ENCODE results near the gene ATOH8. TPM values are rescaled to one million over a fixed set of nuclear protein-coding genes. Genes with fewer than 3 reads are reported as not detected.
"Not testable (repeated sequence)": the region's sequence is repeated elsewhere in the genome, so short reads cannot be mapped to it uniquely, and the experiment has no call there.

ATOH8 gene
- polyA plus RNA-seq, 2 of the 4 experiments (the other 2 are of a cell fraction), result 1.8 to 20.0 TPM

DNA sequence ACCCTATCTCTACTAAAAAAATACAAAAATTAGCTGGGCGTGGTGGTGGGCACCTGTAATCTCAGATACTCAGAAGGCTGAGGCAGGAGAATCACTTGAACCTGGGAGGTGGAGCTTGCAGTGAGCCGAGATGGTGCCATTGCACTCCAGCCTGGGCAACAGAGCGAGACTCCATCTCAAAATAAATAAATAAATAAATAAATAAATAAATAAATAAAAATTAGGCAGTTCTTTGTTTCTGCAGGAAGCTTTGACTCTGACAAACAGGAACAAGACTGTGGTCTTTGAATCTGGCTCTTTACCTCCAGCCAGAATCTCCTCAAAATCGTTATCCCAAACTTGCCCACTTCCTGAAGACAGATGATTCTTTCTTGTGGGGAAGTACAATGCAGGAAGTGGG lies 75.6 kb downstream of the ATOH8 start:
- H3K4me1 ChIP-seq; POLR2A ChIA-PET; H3K9me3 ChIP-seq; H3K4me3 ChIP-seq; H3K27ac ChIP-seq; ATAC-seq; DNase-seq (ENCODE audit: low read depth in 1 of 2, low spot score in 1 of 2); FAIRE-seq; H3K4me2 ChIP-seq: not testable (repeated sequence)
- CTCF ChIA-PET, result interaction anchor here (0.6 to 35.1 kb wide), 8 partner anchors 7 to 256 kb away, joined by 3 to 1675 read pairs (median 94); partner anchors contain the start of genes ATOH8 and ST3GAL5
- WGBS (ENCODE audit: missing lambda C conversion rate), result 92% methylated on average over 4 of the region's 4 CpGs
- peak; percentile 46 for TF ChIP-seq ZC3H11A (IDR thresholded peaks at IDR 0.05)

DNA sequence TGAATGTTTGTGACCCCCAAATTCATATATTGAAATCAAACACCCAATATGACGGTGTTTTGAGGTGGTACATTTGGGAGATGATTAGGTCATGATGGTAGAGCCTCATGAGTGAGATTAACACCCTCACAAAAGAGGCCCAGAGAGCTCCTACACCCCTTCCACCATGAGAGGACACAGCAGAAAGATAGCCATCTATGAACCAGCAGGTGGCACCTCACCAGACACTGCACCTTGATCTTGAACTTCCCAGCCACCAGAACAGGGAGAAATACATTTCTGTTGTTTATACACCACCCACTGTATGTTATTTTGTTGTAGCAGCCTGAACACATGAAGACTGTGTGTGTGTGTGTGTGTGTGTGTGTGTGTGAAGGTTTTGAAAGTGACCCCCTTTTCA lies 76.9 kb downstream of the ATOH8 start:
- POLR2A ChIA-PET, result no interaction called here
- 0 out of 6 replicates have a peak, but pooled peaks of 1 of the 2 experiments have one; percentile 13 for ATAC-seq

DNA sequence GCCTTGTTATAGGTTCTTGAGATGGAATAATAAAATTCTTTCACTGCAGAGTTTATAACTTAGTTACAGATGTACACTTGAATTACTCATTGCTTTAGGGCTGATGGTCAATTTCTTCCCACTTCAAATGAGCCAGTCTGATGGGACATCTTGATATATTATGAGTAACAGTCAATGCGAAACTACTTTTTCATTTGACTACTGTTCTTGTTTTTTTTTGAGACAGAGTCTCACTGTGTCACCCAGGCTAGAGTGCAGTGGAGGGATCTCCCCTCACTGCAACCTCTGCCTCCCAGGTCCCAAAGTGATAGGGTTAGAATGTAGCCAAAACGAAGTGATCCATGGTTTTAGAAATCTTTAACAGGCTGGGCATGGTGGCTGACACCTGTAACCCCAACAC lies 77.9 kb downstream of the ATOH8 start:
- Histone ChIP-seq H3K4me1 (peaks cover 8% of the 10 kb centered on the region), H3K9me3 (peaks cover 7% of the 10 kb centered on the region; the same call in 2 of the 3 replicates), H3K4me3 (no peak overlapping the region), H3K27ac (no peak overlapping the region), H3K4me2 (no peak overlapping the region)
- ATAC-seq (no peak), FAIRE-seq (no peak), DNase-seq (ENCODE audit: low read depth in 1 of 2, low spot score in 1 of 2) (no peak)
- POLR2A ChIA-PET, result no interaction called here
- 78% methylated on average over 2 of the region's 2 CpGs for WGBS (ENCODE audit: missing lambda C conversion rate)
- CTCF ChIA-PET, result interaction anchor here (0.8 to 35.1 kb wide), 8 partner anchors 8 to 254 kb away, joined by 3 to 1675 read pairs (median 34); partner anchors contain the start of genes ATOH8 and ST3GAL5
- TF ChIP-seq, protein P1, sequence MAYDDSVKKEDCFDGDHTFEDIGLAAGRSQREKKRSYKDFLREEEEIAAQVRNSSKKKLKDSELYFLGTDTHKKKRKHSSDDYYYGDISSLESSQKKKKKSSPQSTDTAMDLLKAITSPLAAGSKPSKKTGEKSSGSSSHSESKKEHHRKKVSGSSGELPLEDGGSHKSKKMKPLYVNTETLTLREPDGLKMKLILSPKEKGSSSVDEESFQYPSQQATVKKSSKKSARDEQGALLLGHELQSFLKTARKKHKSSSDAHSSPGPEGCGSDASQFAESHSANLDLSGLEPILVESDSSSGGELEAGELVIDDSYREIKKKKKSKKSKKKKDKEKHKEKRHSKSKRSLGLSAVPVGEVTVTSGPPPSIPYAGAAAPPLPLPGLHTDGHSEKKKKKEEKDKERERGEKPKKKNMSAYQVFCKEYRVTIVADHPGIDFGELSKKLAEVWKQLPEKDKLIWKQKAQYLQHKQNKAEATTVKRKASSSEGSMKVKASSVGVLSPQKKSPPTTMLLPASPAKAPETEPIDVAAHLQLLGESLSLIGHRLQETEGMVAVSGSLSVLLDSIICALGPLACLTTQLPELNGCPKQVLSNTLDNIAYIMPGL (CRISPR knock-in tag; IDR thresholded peaks at IDR 0.05; ENCODE audit: borderline replicate concordance), result no peak
- TF ChIP-seq, protein P2, sequence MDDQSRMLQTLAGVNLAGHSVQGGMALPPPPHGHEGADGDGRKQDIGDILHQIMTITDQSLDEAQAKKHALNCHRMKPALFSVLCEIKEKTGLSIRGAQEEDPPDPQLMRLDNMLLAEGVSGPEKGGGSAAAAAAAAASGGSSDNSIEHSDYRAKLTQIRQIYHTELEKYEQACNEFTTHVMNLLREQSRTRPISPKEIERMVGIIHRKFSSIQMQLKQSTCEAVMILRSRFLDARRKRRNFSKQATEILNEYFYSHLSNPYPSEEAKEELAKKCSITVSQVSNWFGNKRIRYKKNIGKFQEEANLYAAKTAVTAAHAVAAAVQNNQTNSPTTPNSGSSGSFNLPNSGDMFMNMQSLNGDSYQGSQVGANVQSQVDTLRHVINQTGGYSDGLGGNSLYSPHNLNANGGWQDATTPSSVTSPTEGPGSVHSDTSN (IDR thresholded peaks at IDR 0.05), result no peak
- TF ChIP-seq EHF (CRISPR knock-in tag; IDR thresholded peaks at IDR 0.05) (no peak), HOXB13 (CRISPR knock-in tag; IDR thresholded peaks at IDR 0.05; ENCODE audit: low read depth) (no peak), MAFK (IDR thresholded peaks at IDR 0.05; ENCODE audit: partially characterized antibody) (no peak), HOXB5 (CRISPR knock-in tag; IDR thresholded peaks at IDR 0.05) (no peak), TFCP2L1 (CRISPR knock-in tag; IDR thresholded peaks at IDR 0.05) (no peak), NR3C1 (IDR thresholded peaks at IDR 0.05) (no peak), NPAS2 (CRISPR knock-in tag; IDR thresholded peaks at IDR 0.05; ENCODE audit: borderline replicate concordance) (no peak), MYC (IDR thresholded peaks at IDR 0.05; ENCODE audit: borderline replicate concordance, low read length) (no peak), GATA3 (IDR thresholded peaks at IDR 0.05; ENCODE audit: borderline replicate concordance) (no peak), KDM5A (IDR thresholded peaks at IDR 0.05) (no peak)
- TF ChIP-seq, protein P3, sequence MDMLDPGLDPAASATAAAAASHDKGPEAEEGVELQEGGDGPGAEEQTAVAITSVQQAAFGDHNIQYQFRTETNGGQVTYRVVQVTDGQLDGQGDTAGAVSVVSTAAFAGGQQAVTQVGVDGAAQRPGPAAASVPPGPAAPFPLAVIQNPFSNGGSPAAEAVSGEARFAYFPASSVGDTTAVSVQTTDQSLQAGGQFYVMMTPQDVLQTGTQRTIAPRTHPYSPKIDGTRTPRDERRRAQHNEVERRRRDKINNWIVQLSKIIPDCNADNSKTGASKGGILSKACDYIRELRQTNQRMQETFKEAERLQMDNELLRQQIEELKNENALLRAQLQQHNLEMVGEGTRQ (IDR thresholded peaks at IDR 0.05), result no peak
- TF ChIP-seq, protein P4, sequence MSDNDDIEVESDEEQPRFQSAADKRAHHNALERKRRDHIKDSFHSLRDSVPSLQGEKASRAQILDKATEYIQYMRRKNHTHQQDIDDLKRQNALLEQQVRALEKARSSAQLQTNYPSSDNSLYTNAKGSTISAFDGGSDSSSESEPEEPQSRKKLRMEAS (IDR thresholded peaks at IDR 0.05), result no peak

More for the DNA sequence above, 76.9 kb downstream of the ATOH8 start:
- CTCF ChIA-PET, result interaction anchor here (0.7 to 35.1 kb wide), 11 partner anchors 9 to 316 kb away, joined by 3 to 1675 read pairs (median 3); partner anchors contain the start of genes ATOH8 and ST3GAL5
- WGBS (ENCODE audit: missing lambda C conversion rate), result 90% methylated on average over 1 of the region's 1 CpG
- Histone ChIP-seq H3K4me2 (no peak overlapping the region), H3K4me1 (peaks cover 8% of the 10 kb centered on the region), H3K27ac (no peak overlapping the region), H3K9me3 (peaks cover 3% of the 10 kb centered on the region; the same call in 1 of the 3 replicates), H3K4me3 (no peak overlapping the region)
- DNase-seq (ENCODE audit: low read depth in 1 of 2, low spot score in 1 of 2) (peak in 1 of 2 experiments; percentile 34), FAIRE-seq (no peak)
- no peak for TF ChIP-seq FOSB (CRISPR knock-in tag; IDR thresholded peaks at IDR 0.05)
- TF ChIP-seq, protein P1 (CRISPR knock-in tag; IDR thresholded peaks at IDR 0.05; ENCODE audit: borderline replicate concordance), result no peak
- TF ChIP-seq HOXA7 (CRISPR knock-in tag; IDR thresholded peaks at IDR 0.05), result no peak
- TF ChIP-seq, protein P5, sequence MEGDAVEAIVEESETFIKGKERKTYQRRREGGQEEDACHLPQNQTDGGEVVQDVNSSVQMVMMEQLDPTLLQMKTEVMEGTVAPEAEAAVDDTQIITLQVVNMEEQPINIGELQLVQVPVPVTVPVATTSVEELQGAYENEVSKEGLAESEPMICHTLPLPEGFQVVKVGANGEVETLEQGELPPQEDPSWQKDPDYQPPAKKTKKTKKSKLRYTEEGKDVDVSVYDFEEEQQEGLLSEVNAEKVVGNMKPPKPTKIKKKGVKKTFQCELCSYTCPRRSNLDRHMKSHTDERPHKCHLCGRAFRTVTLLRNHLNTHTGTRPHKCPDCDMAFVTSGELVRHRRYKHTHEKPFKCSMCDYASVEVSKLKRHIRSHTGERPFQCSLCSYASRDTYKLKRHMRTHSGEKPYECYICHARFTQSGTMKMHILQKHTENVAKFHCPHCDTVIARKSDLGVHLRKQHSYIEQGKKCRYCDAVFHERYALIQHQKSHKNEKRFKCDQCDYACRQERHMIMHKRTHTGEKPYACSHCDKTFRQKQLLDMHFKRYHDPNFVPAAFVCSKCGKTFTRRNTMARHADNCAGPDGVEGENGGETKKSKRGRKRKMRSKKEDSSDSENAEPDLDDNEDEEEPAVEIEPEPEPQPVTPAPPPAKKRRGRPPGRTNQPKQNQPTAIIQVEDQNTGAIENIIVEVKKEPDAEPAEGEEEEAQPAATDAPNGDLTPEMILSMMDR (IDR thresholded peaks at IDR 0.05), result 0 out of 3 replicates have a peak, but pooled peaks have one; percentile 23
- TF ChIP-seq SMC3 (IDR thresholded peaks at IDR 0.05), result peak; percentile 32; the same call in 2 of the 3 replicates
- TF ChIP-seq, protein P6, sequence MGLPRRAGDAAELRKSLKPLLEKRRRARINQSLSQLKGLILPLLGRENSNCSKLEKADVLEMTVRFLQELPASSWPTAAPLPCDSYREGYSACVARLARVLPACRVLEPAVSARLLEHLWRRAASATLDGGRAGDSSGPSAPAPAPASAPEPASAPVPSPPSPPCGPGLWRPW (IDR thresholded peaks at IDR 0.05), result no peak
- TF ChIP-seq, protein P7, sequence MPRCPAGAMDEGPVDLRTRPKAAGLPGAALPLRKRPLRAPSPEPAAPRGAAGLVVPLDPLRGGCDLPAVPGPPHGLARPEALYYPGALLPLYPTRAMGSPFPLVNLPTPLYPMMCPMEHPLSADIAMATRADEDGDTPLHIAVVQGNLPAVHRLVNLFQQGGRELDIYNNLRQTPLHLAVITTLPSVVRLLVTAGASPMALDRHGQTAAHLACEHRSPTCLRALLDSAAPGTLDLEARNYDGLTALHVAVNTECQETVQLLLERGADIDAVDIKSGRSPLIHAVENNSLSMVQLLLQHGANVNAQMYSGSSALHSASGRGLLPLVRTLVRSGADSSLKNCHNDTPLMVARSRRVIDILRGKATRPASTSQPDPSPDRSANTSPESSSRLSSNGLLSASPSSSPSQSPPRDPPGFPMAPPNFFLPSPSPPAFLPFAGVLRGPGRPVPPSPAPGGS (IDR thresholded peaks at IDR 0.05), result no peak
- 0 out of 5 replicates have a peak, but pooled peaks of 1 of the 2 experiments have one; percentile 25 for TF ChIP-seq RAD21 (conservative IDR thresholded peaks at IDR 0.05 in 1 of 2, IDR thresholded peaks at IDR 0.05 in 1 of 2)
- no peak for TF ChIP-seq FOXS1 (CRISPR knock-in tag; IDR thresholded peaks at IDR 0.05)

All from A549 (cell line).